Measurements from ENCODE around the gene GZMB. TPM values are rescaled to one million over a fixed set of nuclear protein-coding genes. Genes with fewer than 3 reads are reported as not detected.
"Not testable (repeated sequence)": the region's sequence is repeated elsewhere in the genome, so short reads cannot be mapped to it uniquely, and the experiment has no call there.

GZMB gene
- total RNA-seq, 1 donor from 2014 or later, result not detected

DNA sequence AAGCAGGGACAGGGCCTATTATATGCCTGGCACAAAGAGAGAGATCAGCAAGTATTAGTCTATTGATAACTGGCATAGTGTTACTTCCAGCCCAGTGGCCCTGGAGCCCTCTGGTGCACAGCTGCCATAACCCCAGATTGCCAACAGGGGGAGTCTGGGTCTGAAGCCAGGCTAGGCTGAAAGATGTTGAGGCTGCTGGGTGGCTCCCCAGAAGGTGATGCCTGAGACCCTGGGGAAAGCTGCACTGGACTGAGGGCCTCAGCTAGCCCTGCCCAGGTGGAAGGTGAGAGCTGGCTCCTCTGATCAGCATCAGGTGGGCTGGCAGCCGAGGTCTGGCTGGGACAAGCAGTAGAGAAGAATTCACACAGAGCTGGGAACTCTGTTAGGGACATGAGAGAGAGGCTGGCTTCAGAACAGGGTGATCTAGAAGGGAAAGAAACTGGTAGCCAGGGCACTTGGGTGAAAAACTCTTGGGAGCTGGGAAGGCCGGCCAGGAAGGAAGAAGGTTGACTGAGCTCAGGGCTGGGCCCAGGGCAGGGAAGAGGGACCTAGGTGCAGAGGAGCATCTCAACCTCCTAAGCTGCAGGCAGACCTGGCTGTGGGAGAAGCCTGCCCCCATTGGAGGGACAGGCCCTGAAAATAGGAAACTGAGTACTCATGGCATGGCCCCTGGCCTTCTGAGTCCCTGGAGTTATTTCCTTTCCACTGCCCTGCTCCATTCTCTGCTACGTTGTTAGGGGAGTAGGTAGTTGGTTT, 28.4 kb downstream of the GZMB start:
- H3F3A ChIP-seq (ENCODE audit: low read depth), result no peaks in the 10 kb centered on the region
- no peak overlapping the region for H3K27ac ChIP-seq
- no peaks in the 10 kb centered on the region for H3K4me1 ChIP-seq
- DNase-seq (ENCODE audit: low spot score), result peak; percentile 53
- H3K9ac ChIP-seq, result no peak overlapping the region
- no peak overlapping the region for H2AFZ ChIP-seq (replicated peaks)
- Mint-ChIP-seq H3K4me1 (peaks cover 6% of the 10 kb centered on the region), H3K27ac (peak overlapping the region; percentile 66), H3K9me3 (no peaks in the 10 kb centered on the region), H3K4me3 (no peak overlapping the region), H3K36me3 (no peaks in the 10 kb centered on the region), H3K27me3 (ENCODE audit: insufficient read depth, low read depth) (no peaks in the 10 kb centered on the region)
- H3K36me3 ChIP-seq, result no peaks in the 10 kb centered on the region
- no peaks in the 10 kb centered on the region for H3K27me3 ChIP-seq
- no peak overlapping the region for H3K4me2 ChIP-seq
- H4K20me1 ChIP-seq (ENCODE audit: low read depth), result no peaks in the 10 kb centered on the region
- H3K9me3 ChIP-seq (ENCODE audit: low read depth), result no peaks in the 10 kb centered on the region
- no peaks in the 10 kb centered on the region for H3K79me2 ChIP-seq (ENCODE audit: low read depth)
- TF ChIP-seq, protein P1, sequence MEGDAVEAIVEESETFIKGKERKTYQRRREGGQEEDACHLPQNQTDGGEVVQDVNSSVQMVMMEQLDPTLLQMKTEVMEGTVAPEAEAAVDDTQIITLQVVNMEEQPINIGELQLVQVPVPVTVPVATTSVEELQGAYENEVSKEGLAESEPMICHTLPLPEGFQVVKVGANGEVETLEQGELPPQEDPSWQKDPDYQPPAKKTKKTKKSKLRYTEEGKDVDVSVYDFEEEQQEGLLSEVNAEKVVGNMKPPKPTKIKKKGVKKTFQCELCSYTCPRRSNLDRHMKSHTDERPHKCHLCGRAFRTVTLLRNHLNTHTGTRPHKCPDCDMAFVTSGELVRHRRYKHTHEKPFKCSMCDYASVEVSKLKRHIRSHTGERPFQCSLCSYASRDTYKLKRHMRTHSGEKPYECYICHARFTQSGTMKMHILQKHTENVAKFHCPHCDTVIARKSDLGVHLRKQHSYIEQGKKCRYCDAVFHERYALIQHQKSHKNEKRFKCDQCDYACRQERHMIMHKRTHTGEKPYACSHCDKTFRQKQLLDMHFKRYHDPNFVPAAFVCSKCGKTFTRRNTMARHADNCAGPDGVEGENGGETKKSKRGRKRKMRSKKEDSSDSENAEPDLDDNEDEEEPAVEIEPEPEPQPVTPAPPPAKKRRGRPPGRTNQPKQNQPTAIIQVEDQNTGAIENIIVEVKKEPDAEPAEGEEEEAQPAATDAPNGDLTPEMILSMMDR (IDR thresholded peaks at IDR 0.05), result peak; percentile 55
- TF ChIP-seq EZH2phosphoT487 (IDR thresholded peaks at IDR 0.05), result no peak
- H3K4me3 ChIP-seq, result no peak overlapping the region

DNA sequence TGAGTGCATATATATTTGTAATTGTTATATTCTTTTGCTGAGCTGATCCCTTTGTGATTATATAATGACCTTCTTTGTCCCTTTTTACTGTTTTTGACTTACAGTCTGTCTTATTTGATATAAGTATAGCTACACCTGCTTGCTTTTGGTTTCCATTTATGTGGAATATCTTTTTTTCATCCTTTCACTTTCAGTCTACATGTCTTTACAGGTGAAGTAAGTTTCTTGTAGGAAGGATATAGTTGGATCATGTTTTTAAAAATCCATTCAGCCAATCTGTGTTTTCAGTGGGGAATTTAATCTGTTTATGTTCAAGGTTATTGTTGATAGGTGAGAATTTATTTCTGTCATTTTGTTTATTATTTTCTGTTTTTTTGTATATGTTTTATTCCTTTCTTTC, 36.6 kb downstream of the GZMB start:
- Mint-ChIP-seq H3K4me1 (no peaks in the 10 kb centered on the region), H3K4me3 (no peak overlapping the region), H3K27ac (no peak overlapping the region), H3K27me3 (ENCODE audit: insufficient read depth, low read depth) (peaks cover 3% of the 10 kb centered on the region), H3K36me3 (no peaks in the 10 kb centered on the region), H3K9me3 (peaks cover 19% of the 10 kb centered on the region)
- Histone ChIP-seq H3F3A (ENCODE audit: low read depth) (no peaks in the 10 kb centered on the region), H3K79me2 (ENCODE audit: low read depth) (no peaks in the 10 kb centered on the region), H3K4me3 (no peak overlapping the region), H2AFZ (replicated peaks) (no peak overlapping the region), H3K27ac (no peak overlapping the region), H3K4me2 (no peak overlapping the region), H3K27me3 (no peaks in the 10 kb centered on the region), H3K9me3 (ENCODE audit: low read depth) (peaks cover 22% of the 10 kb centered on the region), H3K36me3 (no peaks in the 10 kb centered on the region), H4K20me1 (ENCODE audit: low read depth) (no peaks in the 10 kb centered on the region), H3K9ac (no peak overlapping the region), H3K4me1 (no peaks in the 10 kb centered on the region)
- DNase-seq (ENCODE audit: low spot score), result no peak
- TF ChIP-seq EZH2phosphoT487 (IDR thresholded peaks at IDR 0.05), result no peak
- TF ChIP-seq, protein P1 (IDR thresholded peaks at IDR 0.05), result no peak
- TF ChIP-seq EZH2 (IDR thresholded peaks at IDR 0.05), result no peak

DNA sequence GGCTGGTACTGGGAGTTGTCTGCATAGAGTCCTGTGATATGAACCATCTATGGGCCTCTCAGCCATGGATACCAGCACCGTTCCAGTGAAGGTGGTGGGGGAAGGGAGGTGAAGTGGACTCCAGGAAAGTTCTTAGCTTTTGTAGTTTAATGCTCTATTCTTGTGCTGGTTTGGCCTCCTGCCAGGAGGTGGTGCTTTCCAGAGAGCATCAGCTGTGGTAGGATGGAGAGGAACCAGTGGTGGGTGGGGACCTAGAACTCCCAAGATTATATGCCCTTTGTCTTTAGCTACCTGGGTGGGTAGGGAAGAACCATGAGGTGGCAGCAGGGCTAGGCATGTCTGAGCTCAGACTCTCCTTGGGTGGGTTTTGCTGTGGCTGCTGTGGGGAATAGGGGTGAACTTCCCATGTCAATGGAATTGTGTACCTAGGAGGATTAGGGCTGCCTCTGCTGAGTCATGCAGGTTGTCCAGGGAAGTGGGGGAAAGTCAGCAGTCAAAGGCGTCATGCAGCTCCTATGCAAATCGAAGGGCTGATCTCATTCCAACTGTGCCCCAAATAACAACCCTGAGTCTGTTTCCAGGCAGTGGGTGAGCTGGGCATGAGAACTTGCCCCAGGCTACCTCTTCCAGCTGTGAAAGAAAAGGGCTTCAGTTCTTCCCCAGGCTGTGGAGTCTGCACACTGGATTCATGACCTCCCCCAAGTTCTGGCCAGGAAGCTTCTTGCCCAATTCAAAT, 38.7 kb downstream of the GZMB start:
- H3K4me1 Mint-ChIP-seq, result no peaks in the 10 kb centered on the region
- no peak for TF ChIP-seq EZH2 (IDR thresholded peaks at IDR 0.05)
- TF ChIP-seq EZH2phosphoT487 (IDR thresholded peaks at IDR 0.05), result no peak
- TF ChIP-seq, protein P1 (IDR thresholded peaks at IDR 0.05), result no peak
- H3K4me3 Mint-ChIP-seq, result no peak overlapping the region
- Histone ChIP-seq H2AFZ (replicated peaks) (no peak overlapping the region), H3K27me3 (no peaks in the 10 kb centered on the region), H3K9ac (no peak overlapping the region), H3K4me3 (no peak overlapping the region), H3K36me3 (no peaks in the 10 kb centered on the region), H3K27ac (no peak overlapping the region), H4K20me1 (ENCODE audit: low read depth) (no peaks in the 10 kb centered on the region), H3K79me2 (ENCODE audit: low read depth) (no peaks in the 10 kb centered on the region), H3K4me1 (no peaks in the 10 kb centered on the region), H3K9me3 (ENCODE audit: low read depth) (peaks cover 30% of the 10 kb centered on the region), H3K4me2 (no peak overlapping the region), H3F3A (ENCODE audit: low read depth) (no peaks in the 10 kb centered on the region)
- H3K27me3 Mint-ChIP-seq (ENCODE audit: insufficient read depth, low read depth), result peaks cover 3% of the 10 kb centered on the region
- no peak overlapping the region for H3K27ac Mint-ChIP-seq
- H3K9me3 Mint-ChIP-seq, result peaks cover 19% of the 10 kb centered on the region
- DNase-seq (ENCODE audit: low spot score), result no peak
- no peaks in the 10 kb centered on the region for H3K36me3 Mint-ChIP-seq

DNA sequence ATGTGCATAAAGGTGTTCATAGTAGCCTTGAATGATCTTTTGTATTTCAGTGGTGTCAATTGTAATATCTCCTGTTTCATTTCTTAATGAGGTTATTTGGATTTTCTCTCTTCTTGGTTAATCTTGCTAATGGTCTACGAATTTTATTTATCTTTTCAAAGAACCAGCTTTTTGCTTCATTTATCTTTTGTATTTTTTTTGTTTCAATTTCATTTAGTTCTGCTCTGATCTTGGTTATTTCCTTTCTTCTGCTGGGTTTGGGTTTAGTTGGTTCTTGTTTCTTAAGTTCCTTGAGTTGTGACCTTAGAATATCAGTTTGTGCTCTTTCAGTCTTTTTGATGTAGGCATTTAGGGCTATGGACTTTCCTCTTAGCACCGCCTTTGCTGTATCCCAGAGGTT, 43.0 kb downstream of the GZMB start:
- peaks cover 14% of the 10 kb centered on the region for H3K9me3 ChIP-seq (ENCODE audit: low read depth)
- H3K9me3 Mint-ChIP-seq, result peaks cover 11% of the 10 kb centered on the region
- not testable (repeated sequence) for H3K36me3 ChIP-seq; H3K27ac Mint-ChIP-seq; H3K27ac ChIP-seq; H3F3A ChIP-seq (ENCODE audit: low read depth); H3K4me3 ChIP-seq; H3K4me1 ChIP-seq; H2AFZ ChIP-seq (replicated peaks); DNase-seq (ENCODE audit: low spot score); H3K36me3 Mint-ChIP-seq; H3K4me3 Mint-ChIP-seq; H3K27me3 ChIP-seq; H3K4me2 ChIP-seq; H3K27me3 Mint-ChIP-seq (ENCODE audit: insufficient read depth, low read depth); H4K20me1 ChIP-seq (ENCODE audit: low read depth); H3K4me1 Mint-ChIP-seq; H3K79me2 ChIP-seq (ENCODE audit: low read depth); H3K9ac ChIP-seq

DNA sequence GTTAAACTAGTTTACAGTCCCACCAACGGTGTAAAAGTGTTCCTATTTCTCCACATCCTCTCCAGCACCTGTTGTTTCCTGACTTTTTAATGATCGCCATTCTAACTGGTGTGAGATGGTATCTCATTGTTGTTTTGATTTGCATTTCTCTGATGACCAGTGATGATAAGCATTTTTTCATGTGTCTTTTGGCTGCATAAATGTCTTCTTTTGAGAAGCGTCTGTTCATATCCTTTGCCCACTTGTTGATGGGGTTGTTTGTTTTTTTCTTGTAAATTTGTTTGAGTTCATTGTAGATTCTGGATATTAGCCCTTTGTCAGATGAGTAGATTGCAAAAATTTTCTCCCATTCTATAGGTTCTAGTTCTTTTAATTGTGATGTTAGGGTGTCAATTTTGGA, 49.6 kb downstream of the GZMB start:
- not testable (repeated sequence) for H3K79me2 ChIP-seq (ENCODE audit: low read depth); H3K27me3 ChIP-seq; H3K36me3 ChIP-seq; H3K9me3 Mint-ChIP-seq; H3K4me3 ChIP-seq; H2AFZ ChIP-seq (replicated peaks); H3K27ac Mint-ChIP-seq; H3K4me3 Mint-ChIP-seq; H3K4me2 ChIP-seq; H3K9ac ChIP-seq; H3K36me3 Mint-ChIP-seq; H3K27ac ChIP-seq; DNase-seq (ENCODE audit: low spot score); H4K20me1 ChIP-seq (ENCODE audit: low read depth); H3K4me1 Mint-ChIP-seq; H3K4me1 ChIP-seq; H3F3A ChIP-seq (ENCODE audit: low read depth); H3K27me3 Mint-ChIP-seq (ENCODE audit: insufficient read depth, low read depth)
- peaks cover 11% of the 10 kb centered on the region for H3K9me3 ChIP-seq (ENCODE audit: low read depth)
